Cardiac muscle cell (in vitro differentiated cells and primary cell): Measurements from ENCODE around the gene POU6F2. TPM values are rescaled to one million over a fixed set of nuclear protein-coding genes. Genes with fewer than 3 reads are reported as not detected.
A peak's percentile ranks its signal among the peaks of the same experiment; 100 is the strongest.

Experiments
- DNase-seq, 2 donors: peaks; one replicate each; pipeline versions ENCODE4 v3.0.0 to v3.0.0-alpha.2; 2010 to 2017; ENCODE audit warnings: low read depth in 1 of 2, low spot score in 1 of 2
- H3K27ac ChIP-seq: fragments of 200-600 bp; sonication (generic); 2 replicates; pipeline ENCODE4 v1.5.1; 2016
- H3K27me3 ChIP-seq: fragments of 200-600 bp; sonication (generic); 2 replicates; pipeline ENCODE4 v1.6.0; 2016; ENCODE audit warnings: control low read depth
- H3K36me3 ChIP-seq: fragments of 200-600 bp; sonication (generic); 2 replicates; pipeline ENCODE4 v1.5.1; 2016; ENCODE audit warnings: control low read depth
- H3K4me1 ChIP-seq: fragments of 200-600 bp; sonication (generic); 2 replicates; pipeline ENCODE4 v1.8.1; 2017; ENCODE audit warnings: low read depth, mild to moderate bottlenecking, mixed run types
- H3K4me3 ChIP-seq: fragments of 200-600 bp; sonication (generic); 2 replicates; pipeline ENCODE4 v1.5.1; 2016; ENCODE audit warnings: mild to moderate bottlenecking
- H3K9me3 ChIP-seq: fragments of 200-600 bp; sonication (generic); 2 replicates; pipeline ENCODE4 v1.5.1; 2017; ENCODE audit warnings: low read depth, mild to moderate bottlenecking, control low read depth
- CTCF ChIP-seq: IDR thresholded peaks from 2 replicates; pipeline ENCODE4 v1.5.1; 2012; ENCODE audit warnings: low read depth, mild to moderate bottlenecking, low read length
- polyA plus RNA-seq: library from polyadenylated mRNA; unstranded; fragments of >200 nt; fragmentation: Nextera tagmentation; extraction: Ambion mirVana; gene quantifications from 2 replicates; pipeline ENCODE4 v1.2.1, GENCODE V29; 2016
- total RNA-seq: library from RNA; depleted of rRNA; stranded (reverse); fragments of >200 nt; gene quantifications from 2 replicates; pipeline ENCODE4 v1.2.3, GENCODE V29; 2016

Gene POU6F2
- total and polyA plus RNA-seq, 2 experiments from 2014 or later = 1.7 to 3.6 TPM

GRCh38 chr7:39414224-39415035, 436.7 kb downstream of the POU6F2 start:
- no peaks in the 10 kb centered on the region for H3K4me1 ChIP-seq
- peak overlapping the region; percentile 33 for H3K4me3 ChIP-seq
- no peaks in the 10 kb centered on the region for H3K36me3 ChIP-seq
- no peaks in the 10 kb centered on the region for H3K9me3 ChIP-seq
- TF ChIP-seq CTCF = no peak
- H3K27me3 ChIP-seq = no peaks in the 10 kb centered on the region
- H3K27ac ChIP-seq = no peak overlapping the region
- DNase-seq = peak; percentile 58 to 79

GRCh38 chr7:39415091-39415787, 437.5 kb downstream of the POU6F2 start:
- Histone ChIP-seq H3K4me1 (no peaks in the 10 kb centered on the region), H3K27me3 (no peaks in the 10 kb centered on the region), H3K27ac (no peak overlapping the region), H3K9me3 (no peaks in the 10 kb centered on the region), H3K36me3 (no peaks in the 10 kb centered on the region), H3K4me3 (no peak overlapping the region)
- TF ChIP-seq CTCF = no peak
- DNase-seq = no peak

GRCh38 chr7:39416866-39417265, 439.2 kb downstream of the POU6F2 start:
- Histone ChIP-seq H3K27me3 (no peaks in the 10 kb centered on the region), H3K4me1 (no peaks in the 10 kb centered on the region), H3K4me3 (no peak overlapping the region), H3K27ac (no peak overlapping the region), H3K9me3 (no peaks in the 10 kb centered on the region), H3K36me3 (no peaks in the 10 kb centered on the region)
- no peak for TF ChIP-seq CTCF
- no peak for DNase-seq

DNA sequence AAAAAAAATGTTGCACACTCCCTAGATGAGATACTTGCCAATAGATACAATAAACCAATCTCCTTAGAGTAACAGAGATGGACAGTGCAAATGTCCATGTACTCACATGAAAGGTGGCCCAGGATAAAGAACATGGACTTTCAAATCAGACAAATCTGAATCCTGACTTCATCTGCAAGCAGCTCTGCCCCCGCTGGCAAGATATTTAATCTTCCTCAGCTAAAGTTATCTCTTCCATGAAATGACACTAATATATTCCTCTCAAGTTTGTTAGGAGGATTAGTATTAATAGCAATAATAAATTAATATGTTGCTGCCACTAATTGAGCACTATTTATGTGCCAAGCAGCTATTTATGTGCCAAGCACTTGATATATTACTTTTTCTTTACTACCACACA, 439.9 kb downstream of the POU6F2 start:
- no peaks in the 10 kb centered on the region for H3K27me3 ChIP-seq
- TF ChIP-seq CTCF = no peak

DNA sequence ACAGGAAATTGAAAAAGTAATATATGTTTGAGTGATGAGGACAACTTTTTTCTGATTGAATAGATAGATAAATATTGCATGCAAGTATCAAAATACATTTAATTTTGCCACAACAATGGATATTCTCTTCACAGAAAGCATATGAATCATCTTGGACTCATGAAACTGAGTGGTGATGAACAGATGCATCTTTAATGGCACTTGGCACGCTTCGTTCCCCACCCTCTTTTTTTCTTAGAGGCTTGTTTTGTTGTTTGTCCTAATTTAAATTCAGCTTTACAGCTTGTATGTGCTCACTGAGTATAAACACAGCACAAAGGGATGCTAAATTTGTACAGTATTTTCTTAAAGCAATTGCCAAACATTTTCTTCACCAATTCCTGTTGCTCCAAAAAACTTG, 443.5 kb downstream of the POU6F2 start:
- DNase-seq = no peak
- Histone ChIP-seq H3K27me3 (no peaks in the 10 kb centered on the region), H3K4me3 (no peak overlapping the region), H3K4me1 (no peaks in the 10 kb centered on the region), H3K36me3 (no peaks in the 10 kb centered on the region), H3K9me3 (no peaks in the 10 kb centered on the region), H3K27ac (no peak overlapping the region)
- no peak for TF ChIP-seq CTCF

More for the DNA sequence above, 439.9 kb downstream of the POU6F2 start:
- no peaks in the 10 kb centered on the region for H3K36me3 ChIP-seq
- H3K27ac ChIP-seq = no peak overlapping the region
- no peak for DNase-seq
- H3K9me3 ChIP-seq = no peaks in the 10 kb centered on the region
- H3K4me3 ChIP-seq = no peak overlapping the region
- H3K4me1 ChIP-seq = no peaks in the 10 kb centered on the region
